ENCODE data around the gene ZCCHC17.

The ZCCHC17 gene

DNA sequence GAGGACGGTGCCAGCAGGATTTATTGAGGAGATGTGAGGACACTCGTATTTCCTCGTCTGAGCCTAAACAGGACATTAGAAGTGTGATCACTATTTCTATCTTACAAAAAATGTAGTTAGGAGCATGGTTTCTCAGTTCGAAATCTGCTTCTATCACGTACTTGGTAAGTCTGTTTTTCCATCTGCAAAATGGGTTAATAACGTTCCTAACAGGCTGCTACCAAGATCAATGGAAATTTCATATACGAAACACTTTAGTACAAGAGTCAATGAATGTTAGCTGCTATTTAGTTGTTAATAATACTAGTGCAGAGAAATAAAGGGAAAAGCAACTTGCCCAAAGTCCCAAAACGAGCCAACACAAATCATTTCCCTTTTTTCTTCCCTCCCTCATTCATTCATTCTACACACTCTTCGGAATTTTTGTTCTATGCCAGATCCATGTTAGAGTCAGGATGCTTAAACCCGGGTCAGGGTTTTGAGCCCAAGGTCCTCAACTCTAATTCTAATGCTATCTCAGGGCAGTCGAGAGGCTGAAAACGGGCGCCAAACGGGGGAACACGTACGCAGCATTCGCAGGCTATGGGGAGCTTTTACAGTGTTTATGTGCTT is 852 bp upstream of the ZCCHC17 start:
- TF ChIP-seq, protein P1, sequence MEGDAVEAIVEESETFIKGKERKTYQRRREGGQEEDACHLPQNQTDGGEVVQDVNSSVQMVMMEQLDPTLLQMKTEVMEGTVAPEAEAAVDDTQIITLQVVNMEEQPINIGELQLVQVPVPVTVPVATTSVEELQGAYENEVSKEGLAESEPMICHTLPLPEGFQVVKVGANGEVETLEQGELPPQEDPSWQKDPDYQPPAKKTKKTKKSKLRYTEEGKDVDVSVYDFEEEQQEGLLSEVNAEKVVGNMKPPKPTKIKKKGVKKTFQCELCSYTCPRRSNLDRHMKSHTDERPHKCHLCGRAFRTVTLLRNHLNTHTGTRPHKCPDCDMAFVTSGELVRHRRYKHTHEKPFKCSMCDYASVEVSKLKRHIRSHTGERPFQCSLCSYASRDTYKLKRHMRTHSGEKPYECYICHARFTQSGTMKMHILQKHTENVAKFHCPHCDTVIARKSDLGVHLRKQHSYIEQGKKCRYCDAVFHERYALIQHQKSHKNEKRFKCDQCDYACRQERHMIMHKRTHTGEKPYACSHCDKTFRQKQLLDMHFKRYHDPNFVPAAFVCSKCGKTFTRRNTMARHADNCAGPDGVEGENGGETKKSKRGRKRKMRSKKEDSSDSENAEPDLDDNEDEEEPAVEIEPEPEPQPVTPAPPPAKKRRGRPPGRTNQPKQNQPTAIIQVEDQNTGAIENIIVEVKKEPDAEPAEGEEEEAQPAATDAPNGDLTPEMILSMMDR (IDR thresholded peaks at IDR 0.05; ENCODE audit: low read depth, low read length) = no peak
- H3K4me3 ChIP-seq (ENCODE audit: low read depth, low read length) = peak overlapping the region; percentile 97

DNA sequence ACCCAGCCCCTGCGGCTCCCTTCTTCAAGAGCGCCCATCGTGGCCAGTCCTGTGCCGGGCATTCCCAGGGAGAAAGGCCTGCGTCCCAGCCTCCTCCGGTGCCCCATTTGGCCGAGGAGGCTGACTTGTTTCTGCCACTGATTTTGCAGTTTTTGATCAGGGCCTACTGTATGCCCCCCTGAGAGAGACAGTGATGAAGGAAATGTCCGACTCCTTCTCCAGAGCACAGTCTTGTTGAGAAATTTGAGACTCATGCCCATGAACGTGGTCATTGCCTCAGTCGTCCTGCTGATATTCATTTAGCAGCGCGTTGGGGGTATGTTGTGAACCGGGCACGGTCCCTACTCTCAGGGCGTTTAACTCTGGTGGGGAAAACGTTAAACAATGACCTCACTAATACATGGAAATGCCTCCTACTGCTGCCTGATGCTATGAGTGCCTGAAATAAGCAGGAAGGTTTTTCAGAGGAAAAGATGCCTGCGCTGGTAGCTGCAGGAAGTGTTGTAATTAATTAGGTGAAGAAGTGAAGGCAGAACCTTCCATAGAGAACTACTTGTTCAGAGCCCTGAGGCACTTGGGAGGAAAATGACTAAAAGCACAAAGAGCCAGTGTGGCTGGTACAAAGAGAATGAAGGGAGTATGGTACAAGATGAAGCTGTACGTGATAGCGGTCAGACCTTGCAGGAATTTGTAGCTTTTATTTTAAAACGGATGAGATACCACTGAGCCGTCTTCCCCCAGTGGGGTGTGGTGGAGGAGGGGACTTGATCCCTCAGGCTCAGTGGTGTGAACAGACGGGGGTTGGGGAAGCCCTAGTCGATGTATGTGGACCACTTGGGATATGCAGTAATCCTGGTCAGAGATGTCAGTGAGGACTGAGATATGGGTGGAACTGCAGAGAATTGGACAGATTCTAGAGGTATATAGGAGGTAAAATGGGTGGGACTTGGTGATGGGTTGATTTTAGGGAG is 730 bp downstream of the ZCCHC17 start:
- TF ChIP-seq, protein P1 (IDR thresholded peaks at IDR 0.05; ENCODE audit: low read depth, low read length) = no peak

DNA sequence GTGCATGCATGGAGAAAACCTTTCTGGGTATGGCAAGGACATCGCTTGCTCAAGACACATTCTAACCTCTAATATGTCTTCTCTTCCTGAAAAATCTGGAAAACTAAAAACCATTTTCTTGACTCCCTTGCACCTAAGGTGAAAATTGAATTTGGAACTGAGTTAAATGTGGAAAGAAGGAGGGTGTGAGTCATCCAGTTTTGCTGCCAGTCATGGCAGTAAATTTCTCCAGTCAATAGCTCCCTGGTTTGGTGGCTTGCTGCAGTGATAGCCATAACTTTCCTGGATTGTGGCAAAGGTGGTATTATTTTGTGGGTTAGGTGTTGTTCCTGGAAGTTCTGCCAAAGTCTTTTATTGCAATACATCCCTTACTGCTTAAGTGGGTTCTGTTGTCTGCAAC is 2.5 kb downstream of the ZCCHC17 start:
- H3K4me3 ChIP-seq (ENCODE audit: low read depth, low read length) = no peak overlapping the region
- TF ChIP-seq, protein P1 (IDR thresholded peaks at IDR 0.05; ENCODE audit: low read depth, low read length) = no peak

More for the DNA sequence above, 730 bp downstream of the ZCCHC17 start:
- H3K4me3 ChIP-seq (ENCODE audit: low read depth, low read length) = peak overlapping the region; percentile 97

DNA sequence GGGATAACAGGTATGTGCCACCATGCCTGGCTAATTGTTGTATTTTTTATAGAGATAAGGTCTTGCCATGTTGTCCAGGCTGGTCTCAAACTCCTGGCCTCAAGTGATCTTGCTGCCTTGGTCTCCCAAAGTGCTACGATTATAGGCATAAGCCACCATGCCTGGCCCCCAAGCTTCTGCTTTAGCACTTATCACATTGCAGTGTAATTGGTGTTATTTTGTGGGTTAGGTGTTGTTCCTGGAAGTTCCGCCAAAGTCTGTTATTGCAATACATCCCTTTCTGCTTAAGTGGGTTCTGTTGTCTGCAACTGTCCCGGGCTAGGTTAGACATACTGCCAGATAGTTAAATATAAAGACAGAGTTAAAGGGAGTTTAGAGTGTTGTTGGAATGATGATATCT is 3.4 kb downstream of the ZCCHC17 start:
- H3K4me3 ChIP-seq (ENCODE audit: low read depth, low read length) = no peak overlapping the region
- TF ChIP-seq, protein P1 (IDR thresholded peaks at IDR 0.05; ENCODE audit: low read depth, low read length) = no peak

DNA sequence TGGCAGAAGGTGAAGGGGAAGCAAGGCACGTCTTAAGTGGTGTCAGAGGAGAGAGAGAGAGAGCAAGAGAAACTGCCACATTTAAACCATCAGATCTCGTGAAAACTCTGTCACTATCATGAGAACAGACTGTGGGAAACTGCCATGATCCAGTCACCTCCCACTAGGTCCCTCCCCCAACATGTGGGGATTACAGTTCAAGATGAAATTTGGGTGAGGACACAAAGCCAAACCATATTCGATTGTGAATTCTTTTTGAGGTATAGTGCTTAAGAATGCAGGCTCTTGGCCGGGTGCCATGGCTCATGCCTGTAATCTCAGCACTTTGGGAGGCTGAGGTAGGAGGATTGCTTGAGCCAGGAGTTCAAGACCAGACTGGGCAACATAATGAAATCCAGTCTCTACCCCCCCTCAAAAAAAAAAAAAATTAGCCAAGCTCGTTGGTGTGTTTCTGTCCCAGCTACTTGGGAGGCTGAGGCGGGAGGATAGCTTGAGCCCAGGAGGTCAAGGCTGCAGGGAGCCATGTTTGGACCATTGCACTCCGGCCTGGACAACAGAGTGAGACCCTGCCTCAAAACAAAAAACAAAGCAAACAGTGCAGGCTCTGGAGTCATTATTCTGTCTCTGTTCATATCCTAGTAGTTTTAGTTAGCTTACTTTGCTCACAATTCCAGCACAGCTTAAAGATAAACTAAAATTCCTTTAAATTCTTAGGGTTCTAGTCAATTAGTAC is 6.0 kb downstream of the ZCCHC17 start:
- no peak overlapping the region for H3K4me3 ChIP-seq (ENCODE audit: low read depth, low read length)
- TF ChIP-seq, protein P1 (IDR thresholded peaks at IDR 0.05; ENCODE audit: low read depth, low read length) = no peak

DNA sequence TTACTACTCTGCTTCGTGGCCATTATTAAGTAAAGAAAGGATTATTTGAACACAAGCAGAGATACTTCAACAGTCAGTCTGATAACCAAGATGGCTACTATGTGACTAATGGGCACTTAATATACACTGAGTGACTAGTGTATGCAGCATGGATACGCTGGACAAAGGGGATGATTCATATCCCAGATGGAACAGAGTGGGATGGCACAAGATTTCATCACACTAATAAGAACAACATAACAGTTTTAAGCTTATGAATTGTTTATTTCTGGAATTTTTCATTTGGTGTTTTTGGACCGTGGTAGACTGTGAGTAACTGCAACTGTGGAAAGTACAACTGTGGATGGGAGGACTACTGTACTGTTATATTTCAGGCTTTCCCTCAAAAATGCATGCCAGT is 9.4 kb downstream of the ZCCHC17 start:
- TF ChIP-seq, protein P1 (IDR thresholded peaks at IDR 0.05; ENCODE audit: low read depth, low read length) = no peak
- no peak overlapping the region for H3K4me3 ChIP-seq (ENCODE audit: low read depth, low read length)
